Smooth muscle cell (in vitro differentiated cells): ENCODE data around the gene TCOF1. TPM values are rescaled to one million over a fixed set of nuclear protein-coding genes. Genes with fewer than 3 reads are reported as not detected.

ENCODE experiments used
- DNase-seq: peaks from one replicate; lab custom pipeline; 2025; ENCODE audit not compliant: unreplicated experiment; lab: John Stamatoyannopoulos, UW
- H2AFZ ChIP-seq: fragments of 200-600 bp; sonication (generic); 2 replicates; pipeline ENCODE4 v1.6.0; 2016; ENCODE audit warnings: antibody characterized with exemption, low read depth, mild to moderate bottlenecking
- H3F3A ChIP-seq: fragments of 200-600 bp; sonication (generic); 2 replicates; pipeline ENCODE4 v1.6.0; 2017; ENCODE audit warnings: antibody characterized with exemption, low read depth
- H3K27ac ChIP-seq: fragments of 200-600 bp; sonication (generic); 2 replicates; pipeline ENCODE4 v1.5.1; 2016; ENCODE audit warnings: low read depth, mild to moderate bottlenecking
- H3K27me3 ChIP-seq: fragments of 200-600 bp; sonication (generic); 2 replicates; pipeline ENCODE4 v1.6.1; 2016; ENCODE audit warnings: low read depth, mild to moderate bottlenecking
- H3K36me3 ChIP-seq: fragments of 200-600 bp; sonication (generic); 2 replicates; pipeline ENCODE4 v1.5.1; 2016; ENCODE audit warnings: low read depth
- H3K4me1 ChIP-seq: fragments of 200-600 bp; sonication (generic); 2 replicates; pipeline ENCODE4 v1.5.1; 2016; ENCODE audit warnings: low read depth
- H3K4me2 ChIP-seq: fragments of 200-600 bp; sonication (generic); 2 replicates; pipeline ENCODE4 v1.6.0; 2016; ENCODE audit warnings: mild to moderate bottlenecking
- H3K4me3 ChIP-seq: fragments of 200-600 bp; sonication (generic); 2 replicates; pipeline ENCODE4 v1.5.1; 2016; ENCODE audit warnings: mild to moderate bottlenecking
- H3K79me2 ChIP-seq: fragments of 200-600 bp; sonication (generic); 2 replicates; pipeline ENCODE4 v1.6.0; 2016; ENCODE audit warnings: low read depth, mild to moderate bottlenecking
- H3K9ac ChIP-seq: fragments of 200-600 bp; sonication (generic); 2 replicates; pipeline ENCODE4 v1.6.0; 2016; ENCODE audit warnings: low read depth
- H3K9me3 ChIP-seq: fragments of 200-600 bp; sonication (generic); replicated peaks from 2 replicates; pipeline ENCODE4 v1.5.1; 2016; ENCODE audit warnings: low read depth
- H4K20me1 ChIP-seq: fragments of 200-600 bp; sonication (generic); 2 replicates; pipeline ENCODE4 v1.6.0; 2016; ENCODE audit warnings: low read depth
- WGBS: methylation state at CpG from one replicate; pipeline ENCODE4 v1.1.7; 2016; ENCODE audit warnings: low lambda C conversion rate; 5-methylcytosine and 5-hydroxymethylcytosine counted together
- polyA plus RNA-seq: library from polyadenylated mRNA; unstranded; fragments of >200 nt; fragmentation: Nextera tagmentation; extraction: Ambion mirVana; gene quantifications from 2 replicates; pipeline ENCODE4 v1.2.1, GENCODE V29; 2016
- total RNA-seq: library from RNA; depleted of rRNA; stranded (reverse); fragments of >200 nt; gene quantifications from 2 replicates; pipeline ENCODE4 v1.2.3, GENCODE V29; 2014
- TF ChIP-seq, protein P1 (sequence below): fragments of 200-600 bp; sonication (generic); IDR thresholded peaks from 2 replicates; pipeline ENCODE4 v1.5.1; 2017; ENCODE audit warnings: borderline replicate concordance, mild to moderate bottlenecking, antibody characterized with exemption; ENCODE audit not compliant: insufficient read depth, poor library complexity, severe bottlenecking

The TCOF1 gene
- total and polyA plus RNA-seq, 2 experiments from 2014 or later, result 16.0 to 25.9 TPM

DNA sequence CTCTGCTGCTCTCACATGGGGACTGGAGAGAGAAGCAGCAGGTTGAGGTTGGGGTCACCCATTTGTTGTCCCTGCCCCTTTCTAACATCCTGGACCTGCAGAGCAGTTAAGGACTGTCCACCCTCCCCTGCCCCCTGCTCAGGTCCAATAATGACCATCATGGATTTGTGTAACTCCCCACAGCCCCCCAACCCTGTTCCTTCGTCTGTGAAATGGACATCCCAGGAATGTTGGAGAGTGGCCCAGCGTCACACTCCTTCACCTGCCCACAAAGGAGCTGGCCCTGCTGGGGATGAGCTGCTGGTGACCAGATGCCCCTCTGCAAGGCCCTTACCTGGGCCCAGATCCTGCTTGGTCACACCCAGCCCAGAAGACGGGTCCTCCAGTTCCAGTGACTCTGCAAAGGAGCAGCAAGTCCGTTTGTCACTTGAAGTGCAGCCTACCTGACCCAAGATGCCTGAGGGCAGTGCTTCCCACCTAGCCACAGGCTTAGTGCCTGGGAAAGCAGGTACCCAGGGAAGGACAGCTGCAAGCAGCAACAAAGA is 44.8 kb downstream of the TCOF1 start:
- no peak for DNase-seq
- H3K27ac ChIP-seq, result no peak overlapping the region
- no peaks in the 10 kb centered on the region for H3K36me3 ChIP-seq
- no peak overlapping the region for H3K4me3 ChIP-seq
- no peaks in the 10 kb centered on the region for H3K4me1 ChIP-seq
- no peaks in the 10 kb centered on the region for H3F3A ChIP-seq
- H3K9ac ChIP-seq, result no peak overlapping the region
- no peak overlapping the region for H2AFZ ChIP-seq
- TF ChIP-seq, protein P1, sequence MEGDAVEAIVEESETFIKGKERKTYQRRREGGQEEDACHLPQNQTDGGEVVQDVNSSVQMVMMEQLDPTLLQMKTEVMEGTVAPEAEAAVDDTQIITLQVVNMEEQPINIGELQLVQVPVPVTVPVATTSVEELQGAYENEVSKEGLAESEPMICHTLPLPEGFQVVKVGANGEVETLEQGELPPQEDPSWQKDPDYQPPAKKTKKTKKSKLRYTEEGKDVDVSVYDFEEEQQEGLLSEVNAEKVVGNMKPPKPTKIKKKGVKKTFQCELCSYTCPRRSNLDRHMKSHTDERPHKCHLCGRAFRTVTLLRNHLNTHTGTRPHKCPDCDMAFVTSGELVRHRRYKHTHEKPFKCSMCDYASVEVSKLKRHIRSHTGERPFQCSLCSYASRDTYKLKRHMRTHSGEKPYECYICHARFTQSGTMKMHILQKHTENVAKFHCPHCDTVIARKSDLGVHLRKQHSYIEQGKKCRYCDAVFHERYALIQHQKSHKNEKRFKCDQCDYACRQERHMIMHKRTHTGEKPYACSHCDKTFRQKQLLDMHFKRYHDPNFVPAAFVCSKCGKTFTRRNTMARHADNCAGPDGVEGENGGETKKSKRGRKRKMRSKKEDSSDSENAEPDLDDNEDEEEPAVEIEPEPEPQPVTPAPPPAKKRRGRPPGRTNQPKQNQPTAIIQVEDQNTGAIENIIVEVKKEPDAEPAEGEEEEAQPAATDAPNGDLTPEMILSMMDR, result no peak
- 90% methylated on average over 4 of the region's 4 CpGs for WGBS
- H4K20me1 ChIP-seq, result no peaks in the 10 kb centered on the region
- H3K9me3 ChIP-seq, result no peaks in the 10 kb centered on the region
- H3K27me3 ChIP-seq, result no peaks in the 10 kb centered on the region
- H3K4me2 ChIP-seq, result no peak overlapping the region
- H3K79me2 ChIP-seq, result no peaks in the 10 kb centered on the region

DNA sequence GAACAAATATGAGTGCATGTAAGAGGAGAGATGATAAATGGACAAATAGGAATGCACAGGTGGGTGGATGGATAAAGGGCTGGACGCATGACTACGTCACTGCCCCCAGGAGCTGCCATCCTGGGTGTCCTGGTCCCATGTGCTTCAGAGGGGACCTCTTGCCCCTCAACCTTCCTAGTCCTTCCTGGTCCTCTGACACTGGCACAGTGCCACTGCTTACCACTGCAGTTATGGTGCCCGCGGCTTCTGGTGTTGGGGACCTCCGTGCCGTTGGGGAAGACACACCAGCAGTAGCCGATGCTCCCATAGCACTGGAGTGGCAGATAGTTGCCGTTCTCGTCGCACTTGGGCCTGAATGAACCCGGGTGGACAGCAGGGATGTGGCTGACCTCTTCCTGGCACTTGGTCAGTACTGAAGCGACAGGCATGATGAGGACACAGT is 45.4 kb downstream of the TCOF1 start:
- no peaks in the 10 kb centered on the region for H3K4me1 ChIP-seq
- H3K79me2 ChIP-seq, result no peaks in the 10 kb centered on the region
- WGBS, result 94% methylated on average over 12 of the region's 12 CpGs
- no peaks in the 10 kb centered on the region for H4K20me1 ChIP-seq
- no peak overlapping the region for H3K4me3 ChIP-seq
- no peak overlapping the region for H3K4me2 ChIP-seq
- no peaks in the 10 kb centered on the region for H3K9me3 ChIP-seq
- no peak overlapping the region for H2AFZ ChIP-seq
- H3K36me3 ChIP-seq, result no peaks in the 10 kb centered on the region
- H3K27ac ChIP-seq, result no peak overlapping the region
- no peaks in the 10 kb centered on the region for H3K27me3 ChIP-seq
- TF ChIP-seq, protein P1, result no peak
- no peaks in the 10 kb centered on the region for H3F3A ChIP-seq
- DNase-seq, result no peak
- no peak overlapping the region for H3K9ac ChIP-seq

DNA sequence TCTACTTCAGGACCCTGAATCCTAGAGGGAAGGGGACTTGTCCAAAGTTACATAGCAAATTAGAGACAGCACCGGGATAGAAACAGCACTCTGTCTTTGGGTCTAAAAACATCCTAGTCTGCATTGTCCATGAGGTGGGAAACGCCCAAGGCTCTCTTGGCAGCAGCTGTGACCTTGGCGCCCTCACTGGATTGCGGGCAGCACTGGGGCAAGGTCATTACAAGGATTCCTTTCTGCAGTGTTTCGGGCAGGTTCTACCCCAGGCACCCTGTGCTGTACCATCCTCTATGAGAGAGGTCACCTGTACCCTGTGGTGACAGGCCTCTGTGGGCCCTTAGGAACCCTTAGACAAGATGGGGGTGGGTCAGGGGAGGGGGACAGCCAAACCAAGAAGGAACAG is 46.6 kb downstream of the TCOF1 start:
- no peak overlapping the region for H2AFZ ChIP-seq
- H3K9me3 ChIP-seq, result no peaks in the 10 kb centered on the region
- H3K4me1 ChIP-seq, result no peaks in the 10 kb centered on the region
- no peak overlapping the region for H3K27ac ChIP-seq
- no peak overlapping the region for H3K9ac ChIP-seq
- TF ChIP-seq, protein P1, result no peak
- H3F3A ChIP-seq, result no peaks in the 10 kb centered on the region
- H3K27me3 ChIP-seq, result no peaks in the 10 kb centered on the region
- no peaks in the 10 kb centered on the region for H3K79me2 ChIP-seq
- H4K20me1 ChIP-seq, result no peaks in the 10 kb centered on the region
- DNase-seq, result no peak
- no peaks in the 10 kb centered on the region for H3K36me3 ChIP-seq
- WGBS, result 94% methylated on average over 5 of the region's 5 CpGs
- H3K4me3 ChIP-seq, result no peak overlapping the region
- no peak overlapping the region for H3K4me2 ChIP-seq

DNA sequence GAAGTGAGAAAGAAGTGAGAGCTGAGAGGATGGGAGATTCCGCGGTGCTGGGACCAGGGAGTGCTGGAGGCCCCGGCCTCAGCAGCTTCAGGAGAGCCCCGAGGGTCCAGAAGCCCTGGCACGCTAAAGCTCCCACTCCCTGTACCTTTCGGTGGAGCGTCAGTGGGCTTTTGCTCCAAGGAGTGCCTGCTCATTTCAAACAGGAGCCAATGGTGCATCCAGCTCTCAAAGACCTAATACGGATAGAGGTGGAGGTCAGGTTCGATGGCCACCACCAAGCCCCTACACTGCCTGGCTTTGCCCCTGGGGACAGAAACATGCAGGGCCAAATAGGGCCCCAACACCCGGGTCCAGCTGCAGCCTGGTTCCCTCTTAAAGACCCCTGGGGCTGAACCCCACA is 47.0 kb downstream of the TCOF1 start:
- Histone ChIP-seq H2AFZ (no peak overlapping the region), H3K27me3 (no peaks in the 10 kb centered on the region), H3F3A (no peaks in the 10 kb centered on the region), H3K9ac (no peak overlapping the region), H4K20me1 (no peaks in the 10 kb centered on the region), H3K4me2 (no peak overlapping the region), H3K9me3 (no peaks in the 10 kb centered on the region), H3K4me3 (no peak overlapping the region), H3K36me3 (no peaks in the 10 kb centered on the region), H3K4me1 (no peaks in the 10 kb centered on the region), H3K79me2 (no peaks in the 10 kb centered on the region), H3K27ac (no peak overlapping the region)
- no peak for DNase-seq
- TF ChIP-seq, protein P1, result no peak
- 97% methylated on average over 10 of the region's 10 CpGs for WGBS
